HT-29 (cell line): ENCODE data around the gene PRKCE. TPM values are rescaled to one million over a fixed set of nuclear protein-coding genes. Genes with fewer than 3 reads are reported as not detected.

Experiments
- DNase-seq: peaks from one replicate; pipeline ENCODE4 v3.0.0-alpha.2; 2015; ENCODE audit warnings: low spot score
- total RNA-seq: library from RNA; depleted of rRNA; stranded (reverse); fragments of >200 nt; shearing (Covaris generic); gene quantifications from 2 replicates; pipeline ENCODE4 v1.2.3, GENCODE V29; 2014

Gene PRKCE
- total RNA-seq, 1 experiment from 2014 or later: 17.7 TPM

GRCh38 chr2:45753381-45753780 lies 101.9 kb downstream of the PRKCE start:
- no peak for DNase-seq

DNA sequence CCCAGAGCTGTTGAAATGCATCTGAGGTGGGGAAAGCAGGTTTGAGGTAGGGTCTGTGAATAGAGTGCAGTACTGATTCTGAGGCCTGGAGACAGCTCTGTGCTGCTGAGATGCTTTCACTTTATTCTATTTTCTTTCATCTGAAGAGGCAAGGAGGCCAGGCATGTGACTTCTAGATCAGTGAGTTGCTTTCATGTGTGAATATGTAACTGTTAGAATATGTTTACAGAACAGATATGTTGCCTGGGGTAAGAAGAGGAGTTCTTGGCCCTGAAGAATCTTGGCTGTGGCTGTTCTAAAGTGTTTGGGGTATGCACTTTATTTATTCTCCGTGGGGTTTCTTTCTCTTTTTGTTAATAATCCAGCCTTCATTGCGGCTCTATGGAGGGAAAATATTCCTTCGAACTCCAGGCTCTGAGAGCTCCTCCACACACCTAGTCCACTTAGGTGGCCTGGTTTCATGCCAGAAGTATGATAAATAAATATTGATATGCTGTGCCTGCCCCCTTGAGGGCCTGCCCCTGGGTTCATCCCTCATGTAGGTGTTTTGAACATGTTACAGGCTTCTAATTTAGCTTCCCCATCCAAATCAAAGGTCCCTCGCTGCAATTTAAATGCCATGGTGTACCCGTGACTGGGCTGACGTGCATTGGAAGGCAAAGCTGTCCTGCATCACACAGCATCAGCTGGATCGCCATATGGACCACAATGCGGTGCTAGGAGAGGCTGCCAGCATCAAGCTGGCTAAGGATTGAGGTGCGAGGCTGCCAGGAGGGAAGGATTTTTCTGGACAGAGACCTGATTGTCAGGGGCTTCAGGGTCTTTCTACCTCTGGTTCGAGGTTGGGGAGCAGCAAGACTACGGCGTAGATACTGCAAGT lies 102.9 kb downstream of the PRKCE start:
- no peak for DNase-seq

DNA sequence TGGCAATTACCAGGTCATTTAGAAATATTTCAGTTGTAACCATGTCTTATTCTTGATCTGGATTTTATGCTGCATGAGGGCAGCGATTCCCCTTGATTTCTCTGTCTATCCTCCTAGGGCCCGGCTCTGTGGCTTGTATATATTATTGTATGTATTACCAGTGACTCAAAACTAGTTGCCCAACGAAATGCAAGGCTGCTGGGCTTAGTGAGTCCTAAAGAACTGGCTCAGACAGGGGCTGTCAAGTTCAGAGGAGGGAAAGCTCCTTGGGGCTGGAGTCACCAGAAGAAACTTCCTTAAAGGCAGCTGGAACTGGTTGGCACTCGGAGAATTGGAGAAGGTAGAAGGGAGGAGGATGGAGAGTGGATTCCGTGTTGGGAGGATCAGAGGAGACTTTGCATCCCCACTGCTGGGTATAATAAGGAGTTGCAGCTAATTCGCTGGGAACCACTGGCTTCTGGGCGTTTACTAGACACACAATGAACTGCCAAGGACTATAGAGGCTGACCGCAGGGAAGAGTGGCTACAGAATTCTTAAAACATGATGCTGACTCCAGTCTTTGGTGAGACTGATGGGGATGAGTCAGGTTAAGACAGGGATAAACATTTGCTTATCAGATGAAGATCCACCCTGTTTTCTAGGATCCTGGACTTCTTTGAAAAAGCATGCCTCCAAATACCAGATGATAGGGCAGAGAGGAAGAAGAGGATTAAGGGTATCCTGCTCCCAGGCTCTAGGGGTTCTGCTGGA lies 104.3 kb downstream of the PRKCE start:
- no peak for DNase-seq

DNA sequence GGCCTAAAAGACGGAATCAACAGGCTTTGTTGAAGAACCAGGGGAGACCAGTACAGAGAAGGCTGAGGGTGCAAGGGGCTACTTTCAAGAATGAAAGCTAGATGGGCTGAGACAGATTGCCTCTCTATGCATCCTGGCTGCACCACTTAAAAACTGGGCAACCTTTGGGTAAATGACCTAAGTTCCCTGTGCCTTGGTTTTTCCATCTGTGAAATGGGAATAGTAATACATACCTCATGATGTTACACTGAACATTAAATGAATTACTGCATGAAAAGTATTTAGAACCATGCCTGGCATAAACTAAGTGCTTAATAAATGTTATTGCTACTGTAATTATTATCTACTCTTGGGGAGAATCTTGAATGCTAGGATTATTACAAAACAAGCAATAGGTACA lies 106.5 kb downstream of the PRKCE start:
- DNase-seq: no peak

GRCh38 chr2:45759310-45759851 lies 107.9 kb downstream of the PRKCE start:
- no peak for DNase-seq

DNA sequence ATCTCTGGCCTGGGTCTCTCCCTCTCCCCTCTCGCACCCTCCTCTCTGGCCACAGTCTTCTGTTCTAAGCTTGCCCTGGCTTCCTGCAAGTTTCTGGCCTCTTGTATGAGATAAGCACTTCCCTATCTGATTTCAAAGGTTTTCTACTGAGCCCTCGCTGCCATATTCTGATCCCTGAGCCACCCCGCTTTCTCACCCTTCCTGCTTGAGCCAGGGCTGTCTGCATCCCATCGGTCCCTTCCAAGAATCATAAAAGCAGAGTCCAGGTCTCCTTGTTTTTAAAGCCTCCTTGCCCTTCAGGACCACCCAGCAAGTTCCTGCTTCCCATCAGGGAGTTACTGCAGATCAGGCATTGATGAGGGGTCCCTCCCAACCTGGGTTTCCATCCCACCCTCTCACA lies 110.2 kb downstream of the PRKCE start:
- DNase-seq: no peak

DNA sequence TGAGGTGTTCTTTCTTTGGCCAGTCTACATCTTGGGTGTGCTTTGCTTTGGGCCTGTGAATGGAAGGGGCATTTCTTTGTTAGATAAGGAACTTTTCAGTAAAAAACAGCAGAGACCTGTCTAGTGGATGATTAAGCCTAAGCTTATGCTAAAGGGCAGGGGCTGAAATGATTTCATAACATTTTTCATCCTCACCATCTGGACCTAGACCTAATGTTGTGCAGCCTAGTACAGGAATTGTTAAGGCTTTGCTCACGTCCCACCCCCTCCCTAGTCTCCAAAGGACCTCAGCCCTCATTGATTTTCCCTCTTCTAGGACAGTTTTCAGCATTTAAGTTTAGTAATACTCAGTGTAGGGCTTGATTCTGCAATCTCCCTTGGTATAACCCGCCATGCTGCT lies 111.8 kb downstream of the PRKCE start:
- DNase-seq: no peak

- DNase-seq: no peak
Observed at GRCh38 chr2:45763797-45764196, 112.3 kb downstream of the PRKCE start.

- no peak for DNase-seq
Observed at GRCh38 chr2:45765007-45765727, 113.7 kb downstream of the PRKCE start.

GRCh38 chr2:45765728-45766254 lies 114.3 kb downstream of the PRKCE start:
- no peak for DNase-seq

DNA sequence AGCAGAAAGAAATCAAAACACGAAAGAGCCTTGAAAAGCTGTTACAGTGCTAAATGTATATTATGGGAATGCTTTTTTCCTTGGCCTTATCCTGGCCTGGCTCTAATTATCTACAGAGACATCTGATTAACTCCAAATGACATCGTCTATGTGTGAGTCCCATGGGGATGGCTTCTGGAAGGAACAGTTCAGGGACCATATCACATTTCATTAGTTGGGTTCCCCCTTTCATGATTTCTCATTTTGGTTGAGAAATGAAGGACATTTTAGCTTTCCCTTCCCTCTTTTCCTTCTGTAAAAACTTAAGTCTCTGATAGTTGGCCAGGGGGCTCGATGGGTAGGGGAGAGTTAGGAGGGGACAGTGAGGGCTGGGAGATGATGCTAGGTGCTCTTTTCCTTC lies 116.7 kb downstream of the PRKCE start:
- DNase-seq: no peak

GRCh38 chr2:45769056-45769455 lies 117.6 kb downstream of the PRKCE start:
- DNase-seq: no peak

DNA sequence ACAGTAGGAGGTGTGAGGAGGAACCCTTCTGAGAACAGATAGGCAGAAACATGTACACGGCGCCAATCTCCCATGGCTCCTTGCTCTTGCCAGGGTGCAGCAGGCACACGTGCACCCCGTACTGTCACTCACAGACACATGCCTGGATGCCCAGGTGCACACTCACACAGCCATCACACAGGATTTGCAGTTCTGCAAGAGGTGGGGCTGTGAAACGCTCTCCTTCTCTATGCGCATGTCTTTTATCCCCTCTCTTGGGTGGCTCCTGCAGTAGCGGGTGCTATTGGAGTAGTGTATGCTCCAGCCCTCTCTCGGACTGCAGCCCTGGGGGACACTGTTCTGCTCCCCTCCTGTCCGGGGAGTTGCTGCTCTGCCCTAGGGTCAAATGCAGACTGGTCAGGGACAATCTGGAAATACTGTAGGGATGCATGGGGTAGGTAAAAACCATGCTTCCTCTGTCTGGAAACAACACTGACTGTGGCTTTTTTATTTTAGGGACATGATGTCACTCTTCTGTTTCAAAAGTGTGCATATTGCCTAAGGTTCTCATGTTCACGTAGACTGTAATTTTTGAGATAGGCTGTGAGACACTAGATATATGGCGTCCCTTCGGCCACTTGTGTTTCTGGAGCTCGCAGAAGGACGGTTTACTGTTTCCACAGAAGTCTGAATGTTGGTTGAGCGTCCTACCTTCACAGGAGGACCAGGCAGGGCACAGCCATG lies 118.5 kb downstream of the PRKCE start:
- DNase-seq: no peak

DNA sequence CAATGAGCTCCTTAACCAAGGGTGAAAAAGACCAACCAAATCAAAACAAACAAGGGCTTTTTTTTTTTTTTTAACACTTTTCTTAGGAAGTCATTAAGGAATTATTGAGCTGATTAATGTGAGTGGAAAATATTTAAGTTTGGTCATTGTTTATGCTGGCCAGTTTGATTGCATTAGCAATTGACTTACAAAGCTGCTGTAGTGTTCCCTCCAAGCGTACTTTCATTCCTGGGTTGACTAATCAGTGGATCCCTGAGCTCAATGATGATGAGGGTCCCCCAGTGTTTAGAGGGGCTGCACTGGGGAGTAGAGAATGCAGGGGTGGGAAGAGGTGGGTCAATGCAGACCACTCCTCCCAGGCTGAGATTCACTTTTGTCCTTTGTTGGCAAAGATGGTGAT lies 119.3 kb downstream of the PRKCE start:
- DNase-seq: no peak

- DNase-seq: no peak
Observed at GRCh38 chr2:45771261-45771660, 119.8 kb downstream of the PRKCE start.

DNA sequence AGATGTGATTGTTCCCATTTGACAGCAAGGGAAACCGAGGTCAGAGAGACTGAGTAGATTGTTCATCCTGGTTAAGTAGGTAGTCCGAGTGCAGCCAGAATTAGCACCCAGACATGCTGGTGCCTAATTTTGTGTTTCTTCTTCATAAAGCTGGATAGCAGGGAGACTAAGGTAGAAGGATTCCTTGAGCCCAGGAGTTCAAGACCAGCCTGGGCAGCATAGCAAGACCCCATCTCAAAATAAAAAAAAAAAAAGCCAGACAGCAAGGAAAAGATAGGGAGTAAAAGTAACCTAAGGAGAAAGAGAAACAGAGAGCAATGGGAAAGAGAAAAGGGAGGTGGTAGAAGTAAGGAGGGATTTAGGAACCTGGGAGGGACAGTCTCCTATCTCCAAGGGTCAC lies 120.6 kb downstream of the PRKCE start:
- no peak for DNase-seq

DNA sequence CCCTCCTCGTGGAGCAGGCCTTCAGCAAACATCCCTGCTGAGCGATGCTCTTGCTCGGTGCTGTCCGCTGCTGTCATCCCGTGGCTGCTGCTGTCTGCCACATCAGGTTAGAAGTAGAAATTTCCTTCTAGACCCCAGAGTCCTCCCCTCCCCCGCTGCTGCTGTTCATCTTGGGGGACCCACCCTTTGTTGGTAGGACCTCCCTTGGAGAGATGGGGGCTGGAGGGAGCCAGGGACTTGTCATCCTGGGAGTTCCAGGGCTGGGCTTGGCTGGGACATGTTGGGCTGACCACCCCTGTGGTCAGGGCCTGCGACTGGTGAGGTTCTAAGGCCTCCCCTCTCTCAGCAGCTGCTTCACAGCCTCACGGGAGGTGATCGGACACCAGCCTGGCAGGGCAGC lies 122.4 kb downstream of the PRKCE start:
- no peak for DNase-seq

GRCh38 chr2:45774688-45775244 lies 123.3 kb downstream of the PRKCE start:
- no peak for DNase-seq

DNA sequence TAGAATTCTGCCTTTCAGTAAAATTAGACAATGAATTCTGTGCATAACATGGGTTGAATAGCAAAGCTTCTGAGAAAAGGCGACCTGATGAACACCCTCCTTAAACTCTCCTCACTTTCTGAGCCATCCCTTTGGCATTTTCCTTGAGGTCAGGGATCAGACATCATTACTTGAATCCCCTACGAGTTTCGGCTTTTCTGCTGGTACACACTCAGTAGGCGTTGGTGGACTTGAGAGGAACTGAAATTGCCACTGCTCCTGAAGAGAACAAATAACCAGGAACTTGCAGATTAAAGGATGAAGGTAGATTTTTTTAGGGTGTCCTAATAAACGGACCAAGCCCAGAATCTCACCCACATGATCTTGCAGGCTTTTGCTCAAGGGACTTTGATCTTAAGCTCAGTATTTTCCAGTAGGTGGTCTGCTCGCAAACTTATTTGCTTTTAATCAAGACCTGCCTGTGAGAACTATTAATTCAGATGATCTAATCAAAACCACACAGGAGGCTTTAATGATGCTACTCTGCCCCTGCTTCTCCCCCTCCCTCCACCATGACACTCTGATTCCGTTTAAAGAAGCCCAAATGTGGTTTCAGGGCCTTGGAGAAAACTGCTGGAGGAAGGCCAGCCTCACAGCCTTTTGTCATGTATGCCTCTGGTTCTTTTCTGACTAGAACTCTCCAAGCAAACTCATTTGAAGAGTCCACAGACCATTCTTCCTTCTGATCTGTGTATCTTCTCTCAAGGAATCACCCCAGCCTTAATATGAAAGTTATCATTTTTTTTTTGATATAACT lies 124.9 kb downstream of the PRKCE start:
- no peak for DNase-seq
